ENCODE measurements around the gene SIKE1.
A peak's percentile ranks its signal among the peaks of the same experiment; 100 is the strongest.
"Not testable (repeated sequence)": the region's sequence is repeated elsewhere in the genome, so short reads cannot be mapped to it uniquely, and the experiment has no call there.

Gene SIKE1

DNA sequence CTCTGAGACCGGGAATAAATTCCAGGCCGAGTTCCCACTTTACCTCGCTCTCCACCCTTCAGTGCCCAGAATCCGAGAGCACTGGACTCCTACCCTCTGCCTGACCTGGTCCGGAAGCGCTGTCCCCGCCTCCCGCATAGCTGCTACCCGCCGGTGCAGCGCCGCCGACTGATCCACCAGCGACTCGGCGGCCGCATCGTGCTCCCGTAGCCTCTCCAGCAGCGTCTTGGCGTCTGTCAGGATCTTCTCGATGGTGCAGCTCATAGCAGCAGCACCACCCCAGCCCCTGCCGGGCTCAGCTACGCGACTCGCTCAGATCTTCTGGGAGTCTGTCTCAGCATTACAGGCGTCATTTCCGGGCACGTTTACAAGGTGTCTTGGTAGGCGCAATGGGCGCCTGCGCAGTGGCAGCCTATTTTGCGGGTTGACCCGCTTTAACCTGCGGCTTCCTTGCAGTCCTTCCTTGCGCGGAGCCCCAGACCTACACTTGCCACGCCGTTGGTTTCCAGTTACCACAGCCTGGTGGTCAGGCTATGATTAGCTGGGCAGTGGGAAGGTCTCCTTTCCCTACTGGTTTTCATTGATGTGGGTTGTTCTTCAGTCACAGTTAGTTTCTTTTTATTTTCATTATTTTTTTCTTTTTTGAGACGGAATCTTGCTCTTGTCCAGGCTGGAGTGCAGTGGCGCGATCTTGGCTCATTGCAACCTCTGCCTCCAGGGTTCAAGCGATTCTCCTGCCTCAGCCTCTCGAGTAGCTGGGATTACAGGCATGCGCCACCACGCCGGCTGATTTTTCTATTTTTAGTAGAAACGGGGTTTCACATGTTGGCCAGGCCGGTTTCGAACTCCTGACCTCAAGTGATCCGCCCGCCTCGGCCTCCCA is at the start of gene SIKE1:
SIKE1 (minus strand) TSS at position 342 of the 883 bp plus-strand sequence; CDS start at position 264, 78 bp downstream.
- DNase-seq, result peak; percentile 89 to 90

GRCh38 chr1:114830075-114830474 is 49.6 kb upstream of the SIKE1 start:
- DNase-seq, result not testable (repeated sequence)

- no peak for DNase-seq
Observed at GRCh38 chr1:114828251-114828650, 47.8 kb upstream of the SIKE1 start.

- DNase-seq, result no peak
Observed at GRCh38 chr1:114821978-114822377, 41.5 kb upstream of the SIKE1 start.

DNA sequence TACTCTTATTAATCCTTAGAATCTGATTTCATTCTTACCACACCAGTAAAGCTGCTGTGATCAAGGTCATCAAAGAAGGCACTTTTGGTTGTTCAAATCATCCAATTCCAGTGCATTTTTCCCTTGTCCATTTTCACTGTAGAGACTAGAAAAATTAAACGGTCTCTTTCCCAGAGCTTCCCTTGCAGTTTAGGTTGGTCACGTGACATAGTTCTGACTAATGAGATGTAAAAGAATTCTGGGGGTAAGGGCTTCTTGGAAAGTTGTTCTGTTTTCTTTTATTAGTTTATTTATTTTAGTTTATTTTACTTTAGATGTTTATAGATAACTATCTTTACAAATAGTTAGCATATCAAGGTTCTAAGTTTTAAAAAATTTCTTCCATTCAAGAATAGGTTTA is 39.9 kb upstream of the SIKE1 start:
- no peak for DNase-seq

DNA sequence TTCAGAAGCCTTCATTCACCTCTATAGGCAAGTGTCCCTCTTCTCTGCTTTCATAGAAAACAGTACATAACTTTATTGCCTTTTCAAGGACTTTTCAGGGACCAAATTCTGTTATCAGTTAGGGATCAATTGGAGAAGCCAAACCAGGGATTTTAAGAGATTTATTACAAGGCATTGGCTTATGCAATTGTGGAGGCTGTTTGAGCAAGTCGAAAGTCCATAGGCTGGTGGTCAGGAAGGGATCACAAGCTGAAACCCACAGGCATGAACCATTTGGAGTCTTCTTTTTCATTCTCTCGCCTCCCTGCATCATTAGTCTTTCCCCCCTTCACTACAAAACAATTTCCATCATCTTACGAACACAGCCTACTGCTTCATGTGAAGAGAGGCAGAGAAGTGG is 39.4 kb upstream of the SIKE1 start:
- no peak for DNase-seq

DNA sequence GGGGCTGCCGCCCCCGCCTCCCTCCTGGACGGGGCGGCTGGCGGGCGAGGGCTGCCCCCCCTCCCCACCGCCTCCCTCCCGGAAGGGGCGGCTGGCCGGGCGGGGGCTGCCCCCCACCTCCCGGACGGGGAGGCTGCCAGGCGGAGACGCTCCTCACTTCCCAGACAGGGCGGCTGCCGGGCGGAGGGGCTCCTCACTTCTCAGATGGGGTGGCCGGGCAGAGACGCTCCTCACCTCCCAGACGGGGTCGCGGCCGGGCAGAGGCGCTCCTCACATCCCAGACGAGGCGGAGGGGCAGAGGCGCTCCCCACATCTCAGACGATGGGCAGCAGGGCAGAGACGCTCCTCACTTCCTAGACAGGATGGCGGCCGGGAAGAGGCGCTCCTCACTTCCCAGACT is 24.0 kb upstream of the SIKE1 start:
- not testable (repeated sequence) for DNase-seq

DNA sequence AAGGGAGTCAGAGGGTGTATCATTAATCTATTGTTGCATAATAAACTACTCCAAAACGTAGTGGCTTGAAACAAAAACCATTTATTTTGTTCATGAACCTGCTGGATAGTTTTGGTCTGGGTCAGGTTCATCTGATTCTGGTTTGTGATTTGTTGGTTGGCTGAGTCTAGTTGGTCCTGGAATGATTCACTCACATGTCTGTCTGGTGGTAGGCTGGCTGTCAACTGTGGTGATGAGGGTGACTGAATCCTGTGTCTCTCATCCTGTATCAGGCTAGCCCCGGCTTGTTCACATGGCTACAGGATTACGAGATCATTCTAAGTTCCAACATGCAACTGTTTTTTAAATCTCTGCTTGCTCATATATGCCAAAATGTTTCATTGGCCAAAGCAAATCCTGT is 22.5 kb upstream of the SIKE1 start:
- no peak for DNase-seq

DNA sequence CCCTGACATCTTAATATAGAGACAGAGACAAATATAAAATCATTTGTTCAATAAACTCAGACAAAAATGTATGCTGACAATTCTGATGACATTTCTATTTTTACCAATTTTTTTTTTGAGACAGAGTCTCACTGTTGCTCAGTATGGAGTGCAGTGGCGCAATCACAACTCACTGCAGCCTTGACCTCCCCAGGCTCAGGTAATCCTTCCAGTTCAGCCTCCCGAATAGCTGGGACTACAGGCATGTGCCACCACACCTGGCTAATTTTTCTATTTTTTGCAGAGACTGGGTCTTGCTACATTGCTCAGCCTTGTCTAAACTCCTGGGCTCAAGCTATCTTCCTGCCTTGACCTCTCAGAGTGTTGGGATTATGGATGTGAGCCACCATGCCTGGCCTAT is 13.6 kb upstream of the SIKE1 start:
- no peak for DNase-seq

DNA sequence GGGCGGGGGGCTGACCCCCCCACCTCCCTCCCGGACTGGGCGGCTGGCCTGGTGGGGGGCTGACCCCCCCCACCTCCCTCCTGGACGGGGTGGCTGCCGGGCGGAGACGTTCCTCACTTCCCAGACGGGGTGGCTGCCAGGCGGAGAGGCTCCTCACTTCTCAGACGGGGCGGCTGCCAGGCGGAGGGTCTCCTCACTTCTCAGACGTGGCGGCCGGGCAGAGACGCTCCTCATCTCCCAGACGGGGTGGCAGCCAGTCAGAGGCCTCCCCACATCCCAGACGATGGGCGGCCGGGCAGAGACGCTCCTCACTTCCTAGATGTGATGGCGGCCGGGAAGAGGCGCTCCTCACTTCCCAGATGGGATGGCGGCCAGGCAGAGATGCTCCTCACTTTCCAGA is 10.1 kb upstream of the SIKE1 start:
- DNase-seq, result not testable (repeated sequence)

DNA sequence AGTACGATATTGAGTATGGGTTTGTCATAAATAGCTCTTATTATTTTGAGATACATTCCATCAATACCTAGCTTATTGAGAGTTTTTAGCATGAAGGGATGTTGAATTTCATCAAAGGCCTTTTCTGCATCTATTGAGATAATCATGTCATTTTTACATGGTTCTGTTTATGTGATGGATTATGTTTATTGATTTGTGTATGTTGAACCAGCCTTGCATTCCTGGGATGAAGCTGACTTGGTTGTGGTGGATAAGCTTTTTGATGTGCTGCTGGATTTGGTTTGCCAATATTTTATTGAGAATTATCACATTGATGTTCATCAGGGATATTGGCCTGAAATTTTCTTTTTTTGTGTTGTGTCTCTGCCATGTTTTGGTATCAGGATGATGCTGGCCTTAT is 6.0 kb upstream of the SIKE1 start:
- DNase-seq, result not testable (repeated sequence)

DNA sequence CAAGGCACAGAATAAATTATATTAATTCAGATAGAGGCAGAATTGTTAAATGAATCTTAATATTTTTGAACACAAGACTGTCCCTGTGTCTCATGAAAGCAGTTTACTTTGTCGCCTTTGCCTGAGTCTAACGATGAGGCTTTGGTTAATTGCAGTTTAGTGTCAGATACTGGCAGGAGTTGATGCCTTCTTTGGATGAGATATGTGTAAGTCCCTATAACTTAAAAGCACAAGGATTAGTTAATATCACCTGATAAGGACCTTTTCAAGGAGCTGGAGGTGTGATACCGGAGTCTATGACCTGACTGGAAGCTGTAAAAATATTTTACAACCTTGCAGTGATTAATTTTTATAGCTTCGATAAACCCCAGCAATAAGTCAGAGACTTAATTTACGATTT is 2.0 kb upstream of the SIKE1 start:
- no peak for DNase-seq

- DNase-seq, result no peak
Observed at GRCh38 chr1:114779722-114780121, 763 bp downstream of the SIKE1 start.

DNA sequence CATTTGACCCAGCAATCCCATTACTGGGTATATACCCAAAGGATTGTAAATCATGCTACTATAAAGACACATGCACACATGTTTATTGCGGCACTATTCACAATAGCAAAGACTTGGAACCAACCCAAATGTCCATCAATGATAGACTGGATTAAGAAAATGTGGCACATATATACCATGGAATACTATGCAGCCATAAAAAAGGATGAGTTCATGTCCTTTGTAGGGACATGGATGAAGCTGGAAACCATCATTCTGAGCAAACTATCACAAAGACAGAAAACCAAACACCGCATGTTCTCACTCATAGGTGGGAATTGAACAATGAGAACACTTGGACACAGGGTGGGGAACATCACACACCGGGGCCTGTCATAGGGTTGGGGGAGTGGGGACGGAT is 3.8 kb downstream of the SIKE1 start:
- not testable (repeated sequence) for DNase-seq

- no peak for DNase-seq
Observed at GRCh38 chr1:114771992-114772391, 8.5 kb downstream of the SIKE1 start.

DNA sequence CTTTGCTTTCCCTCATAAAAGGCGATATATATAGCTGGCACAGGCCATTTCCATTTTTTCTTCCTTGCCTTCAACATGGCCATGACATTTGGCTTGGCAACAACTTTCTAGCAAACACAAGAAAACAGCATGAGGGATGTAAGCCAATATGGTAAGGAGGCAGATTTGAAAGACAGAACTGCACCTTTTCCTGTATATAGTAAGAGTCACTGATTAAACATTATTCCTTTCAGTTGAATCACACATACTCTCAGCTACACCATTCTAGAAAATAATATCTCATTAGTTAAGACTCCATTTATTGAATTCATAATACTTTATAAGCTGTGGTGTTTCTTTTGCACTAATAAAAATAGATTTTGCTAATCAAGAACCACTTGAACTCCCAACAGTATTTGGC is 9.5 kb downstream of the SIKE1 start:
- DNase-seq, result no peak

DNA sequence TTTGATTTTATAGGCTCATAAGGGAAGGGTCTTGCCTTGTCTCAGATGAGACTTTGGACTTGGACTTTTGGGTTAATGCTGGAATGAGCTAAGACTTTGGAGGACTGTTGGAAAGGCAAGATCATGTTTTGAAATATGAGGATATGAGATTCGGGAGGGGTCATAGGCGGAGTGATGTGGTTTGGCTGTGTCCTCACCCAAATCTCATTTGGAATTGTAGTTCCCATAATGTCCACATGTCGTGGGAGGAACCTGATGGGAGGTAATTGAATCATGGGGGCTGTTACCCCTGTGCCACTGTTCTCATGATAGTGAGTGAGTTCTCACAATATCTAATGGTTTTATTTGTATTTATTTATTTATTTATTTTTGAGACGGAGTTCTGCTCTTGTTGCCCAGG is 15.8 kb downstream of the SIKE1 start:
- no peak for DNase-seq

DNA sequence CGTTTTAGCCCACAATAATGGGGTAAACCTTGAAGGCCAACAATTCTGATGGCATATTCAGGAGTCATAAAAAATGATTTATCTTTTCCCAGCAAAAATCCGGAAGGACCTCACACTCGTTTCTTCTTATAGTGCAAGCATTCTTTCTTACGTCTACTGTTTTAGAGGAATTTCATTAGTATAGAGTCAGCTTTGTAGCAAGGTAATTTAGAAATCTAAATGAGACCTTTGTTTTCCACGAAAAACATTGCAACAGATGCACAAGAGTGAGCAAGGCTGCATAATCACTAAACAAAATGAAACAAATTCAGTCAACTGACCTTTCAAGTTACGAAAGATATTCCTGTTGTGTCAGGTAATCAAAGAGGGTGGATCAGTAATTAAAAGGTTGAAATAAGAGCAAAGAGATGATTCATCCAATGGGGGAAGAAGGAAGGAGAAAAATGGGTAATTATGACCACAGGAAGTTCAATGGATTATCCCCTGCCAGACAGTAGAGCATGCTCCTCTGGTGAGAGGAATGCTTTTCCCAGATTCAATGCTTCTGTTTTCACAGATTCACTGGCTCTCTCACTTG is 22.1 kb downstream of the SIKE1 start:
- DNase-seq, result no peak

GRCh38 chr1:114757455-114758255 is 22.8 kb downstream of the SIKE1 start, which contains the start of gene CSDE1:
Gene CSDE1 (minus strand): TSS chr1:114757984. CDS start chr1:114739890, 18,094 bp downstream.
- DNase-seq, result peak; percentile 96 to 97

DNA sequence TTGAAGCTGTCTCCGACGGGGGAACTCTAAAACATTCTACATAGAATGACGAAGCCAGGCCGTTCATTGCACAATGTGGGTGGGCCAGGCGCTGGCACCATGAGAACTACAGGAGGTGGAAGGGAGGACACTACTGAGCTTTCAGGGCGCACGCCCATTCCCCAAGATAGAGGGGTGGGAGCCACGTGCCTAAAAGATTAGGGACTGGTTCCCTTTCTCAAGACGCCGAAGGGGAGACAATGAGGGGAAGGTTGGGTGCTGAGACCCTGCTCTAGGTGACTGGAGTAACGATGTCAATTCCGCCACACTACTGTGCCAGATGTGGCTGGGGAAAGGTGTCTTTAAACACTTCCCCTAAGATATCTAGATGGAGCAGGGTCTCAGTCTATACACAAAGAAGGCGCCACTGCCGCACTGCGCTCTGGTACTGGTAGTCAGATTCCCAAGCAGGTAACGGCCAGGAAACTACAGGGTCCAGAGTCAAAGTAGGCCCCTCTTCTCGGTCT is 23.5 kb downstream of the SIKE1 start:
- no peak for DNase-seq

DNA sequence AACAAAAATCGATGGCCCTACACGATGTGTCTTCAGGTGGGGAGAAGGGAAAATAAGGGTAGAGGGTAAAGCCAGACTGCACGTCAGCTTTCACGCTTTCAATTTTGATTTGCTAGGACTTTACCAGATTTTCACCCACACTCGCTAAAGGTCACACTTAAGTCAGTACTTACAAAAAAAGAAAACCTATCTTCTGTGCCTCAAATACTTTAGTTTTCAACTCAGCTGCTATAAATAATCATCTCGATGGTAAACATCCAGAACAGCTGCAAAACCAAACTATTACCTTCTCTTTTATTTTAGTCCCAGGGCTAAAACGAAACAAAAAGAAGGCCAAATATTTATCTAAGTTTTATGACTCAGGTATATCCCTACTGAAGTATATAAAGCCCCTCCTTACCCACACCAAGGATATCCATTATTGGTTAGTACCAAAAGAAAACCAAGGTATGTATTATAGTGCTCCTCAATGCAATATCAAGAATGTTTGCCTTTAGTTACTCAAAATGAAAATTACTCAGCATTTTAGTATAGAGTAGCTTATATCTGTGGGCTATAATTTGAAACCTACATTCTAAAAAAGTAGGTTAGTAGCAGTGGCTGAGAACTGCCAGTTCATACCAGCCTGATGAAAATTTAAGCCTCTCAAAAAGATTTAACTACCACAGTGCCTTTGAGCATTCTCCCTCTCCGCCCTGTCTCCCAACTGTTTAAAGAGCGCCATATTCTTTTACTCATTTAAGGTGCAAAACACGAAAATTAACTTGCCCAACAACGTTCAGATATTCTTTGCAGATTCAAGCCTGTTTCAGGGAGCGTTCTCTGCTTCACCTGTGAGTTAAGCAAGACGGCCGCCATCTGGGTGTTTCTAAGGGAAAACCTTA is 24.2 kb downstream of the SIKE1 start:
- no peak for DNase-seq
